COLO668 (cell line): Measurements from ENCODE around the gene CDCP1.
"Not testable (repeated sequence)": the region's sequence is repeated elsewhere in the genome, so short reads cannot be mapped to it uniquely, and the experiment has no call there.

Experiments used
- DNase-seq: peaks from one replicate; lab custom pipeline; 2025; ENCODE audit not compliant: unreplicated experiment; lab: John Stamatoyannopoulos, UW

Gene CDCP1

DNA sequence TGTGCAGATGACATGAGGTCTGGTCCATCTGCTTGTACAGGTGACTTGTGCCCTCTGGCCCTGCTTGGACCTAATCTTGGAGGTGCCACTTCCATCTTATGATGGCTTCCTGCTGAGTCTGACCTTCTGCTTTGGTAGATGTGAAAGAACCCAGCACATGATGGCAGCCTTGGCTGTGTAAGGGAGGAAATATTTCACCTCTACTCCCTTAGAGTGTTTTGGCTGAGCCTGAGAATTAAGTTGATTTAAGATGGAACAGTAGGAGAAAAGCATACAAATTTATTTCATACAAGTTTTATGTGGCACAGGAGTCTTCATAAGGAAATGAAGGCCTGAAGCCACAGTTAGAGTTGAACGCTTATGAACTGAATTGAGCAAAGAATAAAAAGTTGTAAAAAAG lies 27.6 kb upstream of the CDCP1 start:
- no peak for DNase-seq

DNA sequence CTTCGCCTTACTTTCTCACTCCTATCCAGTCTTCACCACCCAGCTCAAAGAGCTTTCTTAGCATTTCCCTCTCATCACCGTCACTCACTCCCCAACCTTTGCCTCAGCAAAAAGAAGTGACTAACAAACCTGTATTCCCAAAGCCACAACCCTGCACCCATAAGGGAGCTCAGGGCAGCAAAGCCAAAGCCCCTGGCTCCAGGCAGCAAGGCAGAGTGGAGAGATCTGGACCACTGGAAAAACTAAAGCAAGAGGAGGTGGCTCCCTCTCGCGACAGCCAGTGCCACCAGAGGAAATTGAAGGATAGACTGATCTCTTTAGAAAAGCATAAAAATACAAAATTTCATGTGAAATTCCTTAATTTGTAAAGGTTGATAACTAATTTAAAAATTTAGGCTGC lies 25.1 kb upstream of the CDCP1 start:
- DNase-seq, result no peak

DNA sequence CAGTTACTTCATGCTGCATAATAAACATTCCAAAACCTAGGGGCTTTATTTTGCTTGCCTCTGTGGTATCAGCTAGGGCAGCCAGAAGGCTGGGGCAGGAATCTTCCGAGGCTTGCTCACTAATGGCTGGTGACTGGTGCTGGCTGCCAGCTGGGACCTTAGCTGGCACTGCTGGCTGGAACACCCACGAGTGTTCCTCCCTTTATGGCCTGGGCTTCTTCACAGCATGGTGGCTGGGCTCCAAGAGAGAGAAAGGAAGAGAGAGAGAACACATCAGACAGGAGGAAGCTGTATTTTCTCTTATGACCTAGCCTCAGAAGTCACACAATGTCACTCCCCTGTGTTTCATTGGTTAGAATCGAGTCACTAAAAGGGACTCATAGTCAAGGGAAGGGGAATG lies 23.9 kb upstream of the CDCP1 start:
- no peak for DNase-seq

DNA sequence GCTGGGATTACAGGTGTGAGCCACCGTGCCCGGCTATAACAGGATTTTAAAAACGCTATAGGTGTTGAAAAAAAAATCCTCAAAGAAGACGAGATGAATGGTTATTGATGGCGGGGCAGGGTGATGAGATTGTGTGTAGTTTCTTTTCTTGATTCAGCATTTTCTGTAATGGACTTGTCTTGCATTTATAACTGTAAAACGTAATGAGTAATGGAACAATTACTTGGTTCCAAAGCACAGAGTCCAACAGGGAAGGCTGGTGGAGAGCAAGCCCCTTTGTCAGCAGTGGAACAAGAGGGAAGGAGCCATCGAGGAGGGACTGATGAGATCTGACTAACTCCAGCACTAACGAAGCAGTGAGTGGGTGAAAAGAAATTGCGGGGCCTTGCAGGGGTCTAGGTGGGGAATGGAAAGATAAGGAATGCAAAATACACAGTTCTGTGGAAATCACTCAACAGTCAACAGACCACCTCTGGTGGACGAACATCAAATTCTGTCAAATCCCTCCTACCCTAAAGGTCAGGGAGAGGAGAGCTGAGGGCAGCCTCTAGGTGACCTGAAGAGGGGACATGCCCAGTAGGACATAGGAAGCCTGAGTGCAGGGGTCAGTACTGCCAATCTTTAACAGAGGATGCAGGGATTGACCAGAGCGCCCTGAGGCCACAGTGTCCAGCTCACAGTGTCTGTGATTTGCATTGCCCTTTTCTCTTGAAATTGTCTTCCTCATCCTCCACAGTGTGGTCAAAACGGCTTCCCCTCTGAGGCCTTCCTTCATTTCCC lies 23.1 kb upstream of the CDCP1 start:
- DNase-seq, result no peak

DNA sequence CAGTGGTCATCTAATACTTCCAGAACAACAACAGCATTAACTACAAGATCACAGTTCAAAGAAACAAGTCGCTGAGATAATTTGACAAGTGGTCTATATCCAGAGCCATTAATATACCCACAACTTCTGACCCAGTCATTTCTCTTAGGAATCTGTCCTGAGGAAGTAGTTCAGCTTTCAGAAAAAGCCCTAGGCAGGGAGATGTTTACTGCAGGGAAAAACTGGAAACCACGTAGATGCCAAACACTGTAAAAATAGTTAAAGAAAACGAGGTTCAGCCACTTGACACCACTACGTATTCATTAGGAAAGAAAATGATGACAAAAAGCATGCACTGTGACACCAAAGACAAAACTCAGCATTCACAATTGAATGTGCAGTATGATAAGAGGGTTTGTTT lies 22.3 kb upstream of the CDCP1 start:
- DNase-seq, result no peak

DNA sequence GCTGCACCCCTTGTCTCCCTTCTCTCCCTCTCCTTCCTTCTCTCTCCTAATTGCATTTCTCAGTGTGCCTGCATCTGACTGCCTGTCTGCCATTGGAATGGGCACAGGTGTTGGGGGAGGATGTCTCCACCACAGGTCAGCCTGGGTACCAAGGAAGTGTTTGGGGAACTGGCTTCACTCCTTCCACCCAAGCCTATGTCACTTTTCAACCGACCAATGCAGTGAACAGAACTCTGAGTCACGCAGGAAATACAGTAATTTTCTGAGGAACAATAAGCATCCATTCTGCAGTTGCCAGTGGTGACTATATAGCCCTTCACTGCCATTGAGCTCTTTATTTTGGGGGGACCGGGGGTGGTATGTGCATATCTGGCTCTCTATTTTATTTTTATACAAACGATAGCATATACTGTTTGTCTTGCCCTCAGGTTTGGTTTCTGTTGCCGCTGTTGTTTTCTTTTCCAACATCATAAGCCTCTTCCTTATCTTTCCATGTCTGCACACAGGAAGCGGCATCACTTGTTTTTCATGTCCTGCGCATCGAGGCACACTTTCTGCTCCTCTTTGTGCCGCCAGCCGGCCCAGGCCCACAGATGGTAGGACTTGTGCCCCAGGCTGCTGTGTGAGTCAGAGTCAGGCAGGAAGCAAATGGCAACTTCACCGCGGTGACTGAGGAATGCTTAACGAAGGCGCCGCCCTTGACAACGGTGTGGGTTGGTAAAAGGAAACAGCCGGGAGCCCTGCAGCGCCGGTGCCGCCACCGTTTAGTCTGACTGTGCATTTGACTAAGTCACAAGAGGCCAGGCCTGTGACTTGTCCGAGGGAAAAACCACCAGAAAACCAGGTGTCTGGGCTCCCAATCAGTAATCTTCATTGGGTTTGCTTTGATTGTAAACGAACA lies 21.1 kb upstream of the CDCP1 start:
- peak; percentile 89 for DNase-seq

DNA sequence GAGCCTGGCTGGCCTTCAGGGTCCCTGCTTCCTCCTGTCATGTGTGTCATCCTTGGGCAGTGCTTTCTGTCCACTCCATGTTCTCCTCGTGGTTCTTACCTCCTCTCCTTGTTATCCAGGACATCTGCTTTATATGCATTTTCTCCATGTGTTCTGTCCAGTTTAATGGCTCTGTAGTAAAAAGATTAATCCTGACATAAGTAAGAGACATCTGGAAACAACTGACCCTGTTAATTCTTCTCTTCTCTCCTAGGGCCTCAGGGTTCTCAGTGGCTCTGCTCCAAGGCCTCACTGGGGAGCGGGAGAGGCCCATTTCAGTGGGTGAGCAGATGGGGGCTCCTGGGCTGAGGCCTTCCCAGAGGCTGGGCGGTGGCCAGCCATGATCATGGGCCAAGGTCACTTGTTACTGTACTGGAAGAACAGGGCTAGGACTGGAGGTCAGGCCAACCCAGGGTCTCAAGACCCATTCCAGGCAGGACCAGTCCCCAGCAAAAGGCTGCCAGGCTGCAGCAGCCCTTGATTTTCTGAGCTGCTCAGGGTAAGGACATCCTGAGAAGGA lies 20.2 kb upstream of the CDCP1 start:
- DNase-seq, result no peak

DNA sequence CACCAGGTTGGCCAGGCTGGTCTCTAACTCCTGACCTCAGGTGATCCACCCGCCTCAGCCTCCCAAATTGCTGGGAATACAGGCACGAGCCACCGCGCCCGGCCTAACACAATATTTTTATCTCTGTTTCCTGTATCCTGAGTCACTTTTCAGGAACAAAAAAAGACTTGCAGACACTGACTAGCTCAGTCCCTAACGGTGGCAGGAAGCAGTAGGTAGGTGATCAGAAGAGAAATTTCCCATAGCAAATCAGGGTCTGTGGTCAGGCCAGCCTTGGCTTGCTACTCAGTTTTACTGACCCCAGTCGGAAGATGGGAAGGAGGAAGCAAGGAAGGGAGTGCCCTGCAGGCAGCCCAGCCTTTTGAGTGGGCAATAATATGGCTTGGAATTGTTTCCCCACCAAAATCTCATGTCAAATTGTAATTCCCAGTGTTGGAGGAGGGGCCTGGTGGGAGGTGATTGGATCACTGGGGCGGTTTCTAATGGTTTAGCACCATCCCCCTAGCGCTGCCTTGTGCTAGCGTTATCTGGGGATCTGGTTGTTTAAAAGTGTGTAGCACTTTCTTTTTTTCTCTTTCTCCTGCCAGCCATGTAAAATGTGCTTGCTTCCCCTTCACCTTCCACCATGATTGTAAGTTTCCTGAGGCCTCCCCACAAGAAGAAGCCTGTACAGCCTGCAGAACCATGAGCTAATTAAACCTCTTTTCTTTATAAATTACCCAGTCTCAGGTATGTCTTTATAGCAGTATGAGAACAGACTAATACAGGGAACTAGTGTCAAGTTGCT lies 19.5 kb upstream of the CDCP1 start:
- no peak for DNase-seq

DNA sequence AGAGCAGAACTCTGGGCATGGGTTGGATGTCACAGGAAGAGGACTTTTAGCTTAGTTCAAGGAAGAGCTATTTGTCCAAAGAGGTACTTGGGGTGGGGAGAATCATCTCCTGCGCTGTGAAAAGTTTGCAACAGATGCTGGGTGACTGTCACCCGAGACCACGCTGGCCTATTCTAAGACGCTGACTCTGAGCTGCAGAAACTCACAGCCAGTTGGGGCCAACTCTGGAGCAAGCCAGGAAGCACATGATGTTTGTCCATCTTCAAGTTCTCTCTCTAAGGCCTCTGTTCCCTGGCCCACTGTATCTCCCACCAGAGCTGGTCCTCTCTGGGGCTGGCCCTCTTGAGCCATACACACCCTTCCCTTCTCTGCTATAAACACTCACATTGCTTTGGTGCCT lies 17.9 kb upstream of the CDCP1 start:
- DNase-seq, result no peak

DNA sequence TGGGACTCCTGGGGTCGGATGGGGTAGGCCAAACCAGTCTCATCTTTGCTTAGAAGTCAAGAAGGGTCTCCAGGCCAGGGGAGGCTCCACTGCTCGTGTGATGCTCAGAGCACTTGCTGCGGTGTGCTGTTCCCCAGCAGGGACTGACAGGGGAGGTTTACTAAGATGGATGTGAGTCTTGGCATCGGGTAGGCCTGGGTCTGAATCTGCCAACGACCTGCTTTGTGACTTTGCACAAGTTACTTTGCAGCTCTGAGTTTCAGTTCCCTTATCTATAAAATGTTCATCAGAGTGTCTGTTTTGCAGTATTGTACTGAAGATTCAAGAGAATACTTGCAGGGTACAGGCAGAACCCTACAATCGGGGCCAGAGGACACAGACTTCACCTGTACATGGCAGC lies 17.3 kb upstream of the CDCP1 start:
- no peak for DNase-seq

DNA sequence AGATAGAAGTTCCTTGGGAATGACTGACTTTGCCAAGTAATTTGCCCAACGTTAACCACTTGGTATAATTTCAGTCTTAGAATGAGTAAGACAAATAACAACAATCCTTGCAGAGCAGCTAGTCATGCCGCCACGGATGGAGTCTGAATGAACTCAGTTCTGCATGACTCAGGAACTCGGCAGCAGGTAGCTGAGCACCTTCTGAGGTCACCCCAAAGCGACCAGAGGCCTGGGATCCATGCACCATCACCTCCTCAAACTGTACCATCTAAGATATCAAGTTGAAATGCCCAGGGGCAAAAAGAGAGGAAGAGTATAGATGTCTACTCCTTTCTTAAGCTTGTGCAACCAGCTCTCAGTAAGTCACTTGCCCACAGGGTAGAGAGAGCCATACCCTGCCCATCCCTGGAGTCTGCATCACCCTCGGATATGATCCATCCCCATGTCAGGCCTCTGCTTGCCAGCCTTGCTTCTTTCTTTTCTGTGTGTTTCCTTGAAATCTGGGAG lies 8.5 kb upstream of the CDCP1 start:
- DNase-seq, result no peak

DNA sequence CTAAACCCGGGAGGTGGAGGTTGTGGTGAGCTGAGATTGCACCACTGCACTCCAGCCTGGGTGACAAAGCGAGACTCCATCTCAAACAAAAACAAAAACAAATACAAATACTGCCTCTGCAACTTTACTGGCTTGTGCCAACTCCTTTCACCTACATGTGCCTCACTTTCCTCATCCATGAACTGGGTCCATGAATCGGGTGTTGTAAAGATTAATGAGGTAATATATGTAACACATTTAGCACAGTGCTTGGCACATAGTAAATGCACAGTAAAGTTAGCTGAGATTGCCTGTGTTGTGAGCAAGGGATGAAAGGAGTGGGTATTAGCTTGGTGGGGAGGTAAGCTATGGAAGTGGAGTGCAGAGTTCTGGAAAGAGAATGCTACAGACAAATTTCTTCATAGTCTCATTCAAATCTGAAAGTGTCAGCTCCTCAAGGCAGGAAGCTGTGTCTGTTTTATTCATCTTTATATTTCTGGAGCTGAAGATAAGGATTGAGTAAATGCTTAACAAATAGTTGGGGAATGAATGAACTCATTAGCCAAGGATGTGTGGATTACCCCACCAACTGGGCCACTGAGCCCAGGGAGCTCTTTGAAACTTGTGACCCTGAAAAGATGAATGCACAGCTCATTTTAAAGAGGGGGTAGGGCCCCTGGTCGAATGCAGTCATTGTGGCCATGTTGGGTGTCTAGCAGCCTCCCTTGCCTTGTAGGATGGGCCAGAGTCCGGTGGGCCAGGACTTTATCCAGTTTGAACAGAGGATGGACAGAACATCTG lies 7.7 kb upstream of the CDCP1 start:
- DNase-seq, result no peak

DNA sequence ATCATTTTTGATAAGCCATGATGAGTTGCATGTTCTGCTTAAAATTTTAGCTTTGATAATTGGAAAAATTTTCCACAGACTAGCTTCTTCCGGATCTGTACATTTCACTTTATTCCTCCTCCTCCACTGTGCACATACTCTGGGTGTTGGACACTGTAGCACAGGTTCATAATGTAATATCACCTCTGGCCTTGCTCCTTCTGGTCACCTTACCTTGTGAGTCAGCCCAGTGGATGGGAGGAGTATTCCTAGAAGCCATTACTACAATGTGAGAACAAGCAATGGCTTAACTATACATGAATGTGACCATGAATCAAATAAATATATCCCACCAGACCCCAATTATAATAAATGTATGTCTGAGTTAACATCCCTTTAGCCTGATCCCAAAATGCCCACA lies 6.1 kb upstream of the CDCP1 start:
- no peak for DNase-seq

DNA sequence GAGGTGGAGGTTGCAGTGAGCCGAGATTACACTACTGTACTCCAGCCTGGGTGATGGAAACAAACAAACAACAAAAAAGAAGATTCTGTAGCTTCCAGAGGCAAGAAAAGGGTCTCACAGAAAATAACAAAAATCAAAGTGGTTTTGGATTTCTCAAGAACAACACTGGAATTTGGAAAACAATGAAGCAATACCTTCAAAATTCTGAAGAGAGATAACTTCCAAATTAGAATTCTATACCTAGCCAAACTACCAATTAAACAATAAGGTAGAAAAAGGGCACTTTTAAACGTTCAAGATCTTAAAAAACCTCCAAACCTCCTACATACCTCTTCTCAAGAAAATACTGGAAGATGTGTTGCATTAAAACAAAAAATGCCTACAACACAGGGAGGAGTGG lies 4.9 kb upstream of the CDCP1 start:
- no peak for DNase-seq

DNA sequence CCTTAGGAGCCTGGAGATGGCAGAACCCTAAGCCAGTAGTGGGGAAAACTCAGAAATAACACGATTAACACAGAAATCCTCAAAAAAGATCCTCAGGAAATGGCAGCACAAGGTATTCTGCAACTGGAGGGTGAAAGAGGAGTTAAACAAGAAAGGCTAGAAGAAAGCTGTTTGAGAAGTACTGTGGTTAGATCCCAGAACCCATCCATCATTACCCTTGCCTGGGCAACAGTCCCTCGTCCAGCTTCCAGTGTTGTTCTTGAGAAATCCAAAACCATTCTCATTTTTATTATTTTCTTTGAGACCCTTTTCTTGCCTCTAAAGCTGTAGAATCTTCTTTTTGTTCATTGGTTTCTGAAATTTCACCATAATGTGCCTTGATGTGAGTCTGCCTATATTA lies 2.7 kb upstream of the CDCP1 start:
- no peak for DNase-seq

DNA sequence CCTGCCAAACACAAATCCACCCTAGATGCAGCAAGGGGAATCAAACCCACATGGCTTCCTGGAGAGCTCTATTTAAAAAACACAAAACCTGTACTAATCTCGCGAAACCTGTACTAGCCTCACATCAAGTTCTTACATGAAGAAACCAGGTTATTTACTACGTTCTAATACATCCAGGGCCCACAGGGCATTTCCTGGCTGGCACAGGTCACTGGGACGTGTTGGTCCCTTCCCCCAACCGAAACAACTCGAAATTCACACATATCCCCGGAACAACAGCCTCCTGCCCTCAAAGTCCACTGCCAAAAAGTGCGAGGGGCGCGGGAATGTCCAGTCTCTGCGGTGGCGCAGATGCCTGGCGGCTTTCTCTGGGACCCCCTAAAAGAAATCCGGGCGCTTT lies 955 bp downstream of the CDCP1 start:
- peak; percentile 17 for DNase-seq

DNA sequence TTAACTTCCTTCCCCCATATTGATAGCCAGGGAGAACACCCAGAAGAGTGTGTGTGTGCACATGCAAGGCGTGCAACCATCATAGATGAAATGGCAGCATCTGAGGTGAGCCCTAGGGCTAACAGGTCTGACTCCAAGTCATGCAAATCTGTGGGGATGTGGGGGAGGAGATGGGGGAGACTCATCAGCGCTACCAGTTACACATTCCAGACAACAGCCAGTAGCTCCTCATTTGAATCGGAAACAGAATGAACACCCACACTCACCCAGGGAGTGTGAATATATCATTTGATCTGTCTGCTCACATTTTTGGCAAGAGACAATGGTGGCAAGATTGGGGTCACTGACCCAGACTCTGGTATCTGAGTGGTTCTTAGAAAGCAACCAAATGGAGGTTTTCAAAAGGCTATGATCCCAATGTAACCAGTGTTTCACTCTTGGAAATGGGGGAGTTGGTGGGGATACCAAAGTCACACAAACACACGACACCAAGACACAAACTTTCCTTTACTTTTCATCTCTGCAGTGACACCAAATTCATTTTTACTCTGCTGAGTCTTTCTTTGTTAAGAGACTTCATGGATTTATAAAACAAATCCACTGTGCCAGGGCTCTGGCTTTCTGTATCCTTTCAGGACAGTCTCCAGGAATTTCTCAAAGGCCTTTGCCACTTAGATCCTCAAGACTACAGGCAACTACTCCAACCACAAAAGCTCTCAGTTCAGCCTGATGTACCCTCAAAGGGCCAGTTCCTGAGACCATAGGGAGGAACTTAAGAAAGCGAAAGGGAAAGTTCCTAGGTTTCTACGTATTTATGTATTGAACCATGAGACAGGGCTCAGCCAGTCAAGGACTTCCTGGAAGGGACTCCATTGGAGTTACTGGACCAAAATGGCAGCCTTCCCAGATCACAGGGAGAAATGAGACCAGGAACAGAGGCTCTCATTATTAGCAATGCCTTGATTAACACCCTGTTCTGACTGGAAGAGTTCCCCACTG lies 2.2 kb downstream of the CDCP1 start:
- peak; percentile 1 for DNase-seq

DNA sequence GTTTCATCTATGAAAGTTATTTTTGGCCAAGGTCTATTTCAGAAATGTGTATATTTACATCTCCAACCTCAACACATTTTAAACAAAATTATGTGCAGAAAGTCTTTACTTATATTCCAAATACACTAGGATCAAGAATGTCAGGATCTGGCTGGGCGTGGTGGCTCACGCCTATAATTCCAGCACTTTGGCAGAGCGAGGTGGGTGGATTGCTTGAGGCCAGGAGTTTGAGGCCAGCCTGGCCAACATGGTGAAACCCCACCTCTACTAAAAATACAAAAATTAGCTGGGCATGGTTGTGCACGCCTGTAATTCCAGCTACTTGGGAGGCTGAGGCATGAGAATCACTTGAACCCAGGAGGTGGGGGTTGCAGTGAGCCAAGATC lies 5.4 kb downstream of the CDCP1 start:
- DNase-seq, result not testable (repeated sequence)

DNA sequence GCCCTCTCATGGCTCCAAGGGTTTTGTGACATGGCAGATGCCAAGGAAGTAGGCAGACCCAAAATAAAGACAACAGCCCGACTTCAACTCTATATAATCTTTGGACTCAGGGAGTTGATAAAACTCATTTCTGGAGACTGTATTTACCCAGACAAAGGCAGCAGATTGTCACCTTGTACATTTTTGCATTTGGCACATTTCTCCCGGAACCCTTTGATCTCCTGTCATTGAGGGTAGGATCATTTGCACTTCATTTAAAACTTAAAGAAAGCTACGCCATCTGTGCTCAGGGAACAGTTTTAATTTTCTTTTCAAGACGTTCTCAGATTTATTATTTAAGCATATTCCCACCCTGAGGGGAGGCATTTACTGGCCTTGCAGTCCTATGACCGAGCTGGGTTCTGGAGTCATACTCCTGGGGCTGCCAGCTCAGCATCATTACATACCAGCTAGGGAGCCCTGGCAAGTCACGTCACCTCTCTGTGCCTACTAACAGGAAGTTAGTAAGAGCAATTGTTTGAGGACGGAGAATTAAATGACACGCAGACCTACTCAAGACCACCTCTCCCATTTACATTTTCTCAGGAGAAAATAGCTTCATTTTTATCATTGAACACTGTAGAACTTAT lies 5.9 kb downstream of the CDCP1 start:
- DNase-seq, result no peak
